HG03103 (cell line): Measurements from ENCODE around the gene SORCS2.

Experiments used
- ATAC-seq: cut with Tn5 transposase; IDR thresholded peaks from one replicate; pipeline ENCODE4 v1.9.1; 2021; ENCODE audit warnings: low read depth; ENCODE audit not compliant: unreplicated experiment

Gene SORCS2

DNA sequence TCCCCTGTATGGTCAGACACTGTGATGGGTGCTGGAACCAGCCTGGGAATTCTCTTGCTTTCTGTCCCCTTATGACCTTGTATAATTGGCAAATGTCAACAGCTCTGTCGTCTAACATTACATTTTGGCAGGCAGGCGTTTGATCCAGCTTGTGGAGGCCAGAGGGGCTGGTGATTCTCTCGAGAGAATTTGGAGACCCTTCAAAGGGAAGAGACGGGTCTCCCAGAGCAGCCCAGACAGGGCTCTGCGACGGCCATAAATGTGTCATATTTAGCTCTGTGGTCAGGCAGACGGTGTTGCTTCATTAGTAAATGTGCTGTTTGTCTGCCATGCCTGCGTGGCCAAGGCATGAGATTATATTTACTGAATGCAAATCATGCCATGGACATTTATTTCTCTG is 68.7 kb downstream of the SORCS2 start:
- no peak for ATAC-seq

DNA sequence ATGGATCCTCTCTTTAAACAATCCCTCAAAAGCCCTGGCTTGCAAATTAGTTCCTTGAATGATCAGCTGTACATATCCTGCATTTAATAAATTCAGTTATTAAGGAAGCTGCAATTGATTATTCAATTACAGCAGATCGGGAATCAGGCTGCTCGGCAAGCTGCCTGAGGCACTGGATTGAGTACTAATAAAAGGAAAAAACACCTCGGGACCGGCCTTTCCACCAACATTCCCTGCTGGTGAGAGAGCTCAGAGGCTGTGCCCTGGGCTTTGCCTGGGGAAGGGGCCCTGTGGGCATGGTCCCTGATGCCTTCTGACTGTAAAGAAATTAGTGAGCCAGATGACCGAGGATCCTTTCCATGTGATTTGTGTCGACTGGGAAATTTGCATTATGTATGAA is 69.2 kb downstream of the SORCS2 start:
- ATAC-seq, result no peak

GRCh38 chr4:7262134-7262533 is 69.8 kb downstream of the SORCS2 start:
- no peak for ATAC-seq

DNA sequence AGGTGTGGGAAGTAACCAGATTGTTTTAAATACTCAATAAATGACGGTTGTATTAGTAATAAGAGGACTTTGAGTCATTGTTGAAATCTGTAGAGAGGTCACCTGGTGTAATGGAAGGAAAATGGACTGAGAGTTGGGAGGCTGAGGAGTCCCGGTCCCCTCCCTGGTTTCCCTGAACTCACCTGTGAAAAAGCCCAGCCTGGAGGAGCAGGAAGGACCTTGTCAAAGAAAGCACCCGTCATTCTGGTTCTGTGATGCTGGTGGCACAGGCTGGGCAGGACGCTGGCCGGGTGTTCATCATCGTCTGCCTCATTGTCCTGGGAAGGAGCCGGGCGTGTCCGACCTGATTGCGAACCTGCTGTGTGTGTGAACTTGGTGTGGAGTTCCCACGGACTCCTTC is 70.8 kb downstream of the SORCS2 start:
- ATAC-seq, result no peak

GRCh38 chr4:7264694-7265093 is 72.4 kb downstream of the SORCS2 start:
- ATAC-seq, result no peak

DNA sequence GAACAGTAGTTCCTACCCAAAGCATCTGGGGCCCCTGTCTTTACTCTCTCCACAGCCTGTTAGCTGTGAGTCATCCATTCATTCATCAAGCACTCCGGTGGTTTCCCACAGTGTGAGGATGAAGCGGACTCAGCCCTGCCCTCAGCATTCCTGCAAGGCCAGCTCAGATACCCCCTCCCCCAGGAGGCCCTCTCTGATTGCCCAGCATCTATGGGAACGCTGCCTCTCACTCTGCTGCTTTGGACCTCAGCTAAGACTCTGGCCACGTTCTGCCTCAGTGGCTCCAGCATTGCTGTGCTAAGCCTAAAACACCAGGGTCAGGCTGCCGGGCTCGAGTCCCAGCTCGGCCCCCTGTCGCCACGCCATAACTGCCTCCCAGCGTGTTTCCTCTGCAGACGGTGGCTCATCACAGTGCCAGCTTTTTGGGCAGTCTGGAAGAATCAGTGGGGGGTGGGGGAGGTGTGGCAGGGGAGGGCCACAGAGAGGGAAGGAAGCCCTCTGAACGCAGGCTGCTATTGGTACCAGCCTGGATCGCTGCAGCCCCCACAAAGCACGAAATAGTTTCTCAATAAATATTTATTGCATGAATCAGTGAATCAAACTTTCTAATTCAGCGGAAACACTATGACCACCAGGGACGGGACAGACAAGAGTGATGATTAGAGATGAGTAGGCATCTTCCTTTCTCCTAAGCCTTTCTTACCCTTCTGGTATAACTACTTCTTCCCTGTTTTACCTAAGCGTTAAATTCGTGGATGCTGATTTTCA is 74.4 kb downstream of the SORCS2 start:
- no peak for ATAC-seq

- ATAC-seq, result no peak
Measured at GRCh38 chr4:7267829-7268228, 75.5 kb downstream of the SORCS2 start.

DNA sequence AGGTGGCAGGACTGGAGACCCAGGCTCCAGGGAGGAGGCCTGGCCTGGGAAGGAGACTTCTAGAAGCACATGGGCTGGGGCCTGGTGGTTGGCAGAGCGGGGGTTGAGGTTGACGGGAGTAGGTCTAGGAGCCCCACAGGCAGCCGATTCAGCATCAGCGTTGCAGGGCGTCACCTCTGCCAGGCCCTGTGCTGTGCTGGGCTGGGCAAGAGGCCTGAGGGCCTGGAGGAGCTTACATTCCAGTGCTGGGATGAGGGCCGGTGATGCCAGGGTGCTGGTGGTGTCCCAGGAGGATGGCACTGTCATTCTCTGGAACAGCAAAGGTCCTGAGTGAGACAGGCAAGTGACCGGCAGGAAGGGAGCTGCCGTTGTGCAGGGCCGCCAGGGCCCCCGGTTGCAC is 76.6 kb downstream of the SORCS2 start:
- ATAC-seq, result no peak

- no peak for ATAC-seq
Measured at GRCh38 chr4:7270121-7270520, 77.8 kb downstream of the SORCS2 start.

DNA sequence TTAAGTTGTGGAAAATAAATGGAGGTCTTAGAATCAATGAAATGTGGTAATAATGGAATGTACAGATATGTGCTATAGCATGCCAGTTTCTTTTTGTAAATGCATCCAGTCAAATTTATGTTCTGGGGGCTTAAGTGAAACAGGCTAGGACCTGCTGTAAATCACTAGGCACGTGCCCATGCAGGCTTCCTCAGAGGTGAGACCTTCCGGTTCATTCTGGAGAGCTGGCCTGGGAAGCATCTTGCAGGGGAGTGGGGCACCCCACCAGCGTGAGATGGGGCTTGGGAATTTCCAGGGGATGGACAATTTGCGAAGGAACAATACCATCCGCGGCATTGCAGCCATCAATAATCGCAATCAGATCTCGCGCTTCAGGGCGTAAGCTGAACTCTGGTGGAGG is 80.1 kb downstream of the SORCS2 start:
- no peak for ATAC-seq

DNA sequence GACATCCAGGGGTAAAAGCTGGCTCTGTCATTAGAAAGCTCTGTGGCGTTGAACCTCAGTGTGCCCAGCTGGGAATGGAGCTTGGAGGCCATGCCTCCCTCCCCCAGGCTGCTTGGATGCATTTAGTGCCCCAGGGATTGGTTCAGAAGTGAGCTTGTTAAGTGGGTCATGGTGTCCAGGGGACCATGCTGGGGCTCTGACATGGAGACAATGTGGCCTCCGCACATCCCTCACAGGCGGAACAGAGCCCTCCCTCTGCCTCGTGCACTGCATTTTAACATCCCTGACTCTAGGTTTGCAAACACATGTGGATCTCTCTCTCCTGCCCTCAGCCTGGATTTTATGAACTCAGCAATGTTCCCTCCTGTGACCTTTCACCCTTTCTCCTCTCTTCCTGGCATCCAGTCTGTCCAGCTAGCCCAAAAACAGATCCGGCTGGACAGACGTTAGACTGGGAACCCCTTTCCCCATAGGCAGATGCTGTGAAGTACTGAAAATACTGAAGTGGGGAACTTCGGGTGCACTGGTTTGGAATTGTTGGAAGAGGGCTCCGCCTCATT is 81.5 kb downstream of the SORCS2 start:
- no peak for ATAC-seq

DNA sequence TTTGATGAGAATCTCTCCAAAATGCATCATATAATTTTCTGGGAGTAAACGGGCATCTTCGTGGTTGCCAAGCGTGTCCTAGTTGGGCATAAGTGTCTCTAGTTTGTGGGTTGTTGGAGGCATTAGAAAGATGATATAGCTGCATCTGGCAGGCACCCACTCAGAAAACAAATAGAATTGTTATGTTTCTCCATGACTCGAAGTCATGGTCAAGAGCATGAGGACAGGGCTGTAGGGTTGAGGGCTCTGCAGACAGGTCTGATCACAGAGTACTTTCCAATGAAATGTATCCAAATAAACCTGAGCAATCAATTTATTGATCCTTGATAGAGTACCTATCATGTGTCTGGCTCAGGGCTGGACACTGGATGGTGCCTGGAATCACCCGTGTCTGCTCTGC is 82.7 kb downstream of the SORCS2 start:
- ATAC-seq, result no peak

DNA sequence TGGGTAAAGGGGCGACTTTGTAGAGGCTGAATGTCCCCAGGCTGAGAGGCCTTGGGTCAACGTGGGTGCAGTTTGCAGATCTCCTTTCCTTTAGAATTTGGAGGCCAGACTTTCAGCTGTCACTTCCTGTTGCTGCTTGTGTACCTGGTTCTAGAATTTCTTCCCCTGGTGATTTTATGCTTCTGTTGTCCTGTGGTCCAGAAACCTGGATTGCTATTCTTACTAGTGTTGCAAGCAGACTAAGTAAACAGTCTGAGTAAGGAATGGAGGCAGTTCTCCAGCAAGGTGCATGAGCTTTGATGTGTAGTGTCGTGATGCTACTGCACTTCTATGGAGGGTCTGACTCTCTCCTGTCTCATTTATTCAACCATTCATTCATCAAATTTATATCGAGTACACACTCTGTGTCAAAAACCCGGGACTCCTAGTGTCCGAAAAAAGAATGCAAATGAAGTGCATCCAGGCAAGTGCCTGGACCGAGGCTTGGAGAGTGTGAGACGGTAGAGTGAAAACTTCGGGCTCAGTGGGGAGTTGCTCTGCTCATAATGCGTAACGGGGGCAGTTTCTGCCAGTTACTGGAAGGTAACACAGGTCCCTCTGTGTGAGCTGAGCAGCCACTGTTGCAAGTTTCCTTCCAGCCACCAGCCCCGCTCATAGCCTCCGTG is 83.3 kb downstream of the SORCS2 start:
- ATAC-seq, result no peak

DNA sequence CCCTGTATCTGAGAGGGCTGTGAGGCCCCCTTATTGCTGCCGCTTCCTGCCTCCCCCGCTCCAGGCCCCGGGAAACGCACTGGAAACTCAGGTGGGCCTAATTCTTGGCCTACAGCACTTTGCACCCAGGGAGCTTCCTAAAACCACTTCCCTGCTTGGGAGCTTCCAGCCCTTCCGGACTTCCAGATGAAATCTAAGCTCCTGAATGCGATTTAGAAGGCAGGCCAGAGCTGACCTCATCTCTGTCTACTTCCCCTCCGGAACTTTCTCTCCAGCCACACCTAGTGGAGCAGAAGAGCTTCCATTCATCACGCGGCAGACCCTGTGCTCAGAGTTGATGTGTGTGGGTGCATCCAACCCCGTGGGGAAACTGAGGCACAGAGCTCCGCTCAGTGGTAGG is 84.2 kb downstream of the SORCS2 start:
- no peak for ATAC-seq

DNA sequence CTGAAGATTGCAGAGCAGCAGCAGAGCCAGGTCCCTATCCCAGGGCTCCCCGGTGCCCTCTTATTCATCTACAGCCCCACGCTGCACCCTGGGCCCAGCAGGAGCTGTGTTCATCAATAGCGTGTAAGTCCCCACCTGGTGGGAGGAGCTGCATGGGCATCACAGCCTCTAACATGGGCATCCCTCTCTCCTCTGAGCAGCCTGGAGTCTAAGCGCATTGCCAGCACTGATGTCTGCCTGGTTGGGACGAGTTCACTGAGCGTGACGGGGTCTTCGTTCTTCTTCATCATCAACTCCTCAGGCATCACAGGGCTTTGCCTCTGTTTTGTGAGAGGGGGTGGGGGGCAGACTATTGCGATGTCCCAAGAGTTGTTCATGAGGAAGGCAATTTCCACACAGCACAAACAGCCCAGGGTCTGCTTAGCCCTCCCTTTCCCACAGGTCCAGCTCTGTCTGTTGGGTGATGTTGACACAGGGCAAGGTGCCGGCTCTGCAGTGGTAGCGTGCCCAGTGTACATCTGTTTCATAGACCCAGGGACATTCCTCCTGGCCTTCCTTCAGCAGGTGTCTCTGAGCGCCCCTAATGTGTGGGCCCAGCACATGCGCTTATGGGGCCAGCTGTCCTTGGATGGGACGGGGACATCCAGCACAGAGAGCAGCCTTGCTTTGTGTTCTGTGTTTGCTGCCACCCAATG is 85.9 kb downstream of the SORCS2 start:
- no peak for ATAC-seq

DNA sequence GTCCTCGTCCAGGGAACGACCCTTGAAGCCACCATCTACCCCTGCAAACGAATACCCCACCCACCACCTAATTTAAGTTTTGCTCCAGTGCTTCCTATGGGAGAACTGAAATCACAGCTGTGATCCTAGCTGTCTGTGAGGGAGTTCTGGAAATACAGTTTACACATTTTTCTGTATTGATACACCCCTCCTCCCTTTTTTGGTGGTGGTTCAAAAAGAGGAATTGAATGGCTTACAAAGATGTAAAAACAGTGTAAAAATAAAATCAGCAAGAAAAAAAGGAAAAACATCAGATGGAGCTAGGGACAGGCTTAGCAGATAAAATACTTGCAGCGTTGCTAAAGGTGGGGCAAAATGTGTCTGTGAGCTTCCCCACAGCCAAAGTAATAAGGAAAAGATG is 86.6 kb downstream of the SORCS2 start:
- no peak for ATAC-seq

- no peak for ATAC-seq
Measured at GRCh38 chr4:7279902-7280301, 87.6 kb downstream of the SORCS2 start.

- no peak for ATAC-seq
Measured at GRCh38 chr4:7280926-7281690, 88.8 kb downstream of the SORCS2 start.

- no peak for ATAC-seq
Measured at GRCh38 chr4:7281691-7282665, 89.6 kb downstream of the SORCS2 start.
